NCI-H2227 treated with DMSO at 0.1 percent for 48 hours (cell line): ENCODE results near the gene ZNF773.
A peak's percentile ranks its signal among the peaks of the same experiment; 100 is the strongest.
"Not testable (repeated sequence)": the region's sequence is repeated elsewhere in the genome, so short reads cannot be mapped to it uniquely, and the experiment has no call there.

Experiments
- DNase-seq: peaks from one replicate; lab custom pipeline; 2025; lab: John Stamatoyannopoulos, UW

The ZNF773 gene

GRCh38 chr19:57499680-57500395 is at the start of gene ZNF773:
Gene ZNF773, plus strand, starts transcription at chr19:57499938. Its CDS starts 143 bp downstream, at chr19:57500081.
- peak; percentile 96 for DNase-seq

GRCh38 chr19:57452307-57452706 is 47.4 kb upstream of the ZNF773 start:
- DNase-seq: no peak

GRCh38 chr19:57465680-57466381 is 33.9 kb upstream of the ZNF773 start:
- no peak for DNase-seq

- no peak for DNase-seq
These were observed 33.2 kb upstream of the ZNF773 start for GRCh38 chr19:57466489-57466888.

- DNase-seq: no peak
These were observed 26.1 kb upstream of the ZNF773 start for GRCh38 chr19:57473646-57474045.

- peak; percentile 96 for DNase-seq
These were observed 22.3 kb upstream of the ZNF773 start, which contains the start of gene ZNF772 for GRCh38 chr19:57477191-57478008. Gene ZNF772, minus strand, starts transcription at chr19:57477566. Its CDS starts 257 bp downstream, at chr19:57477309.

GRCh38 chr19:57487477-57488298 is 12.1 kb upstream of the ZNF773 start, which contains the start of gene ZNF419:
Gene ZNF419, plus strand, starts transcription at chr19:57487750. Its CDS starts 201 bp downstream, at chr19:57487951.
- peak; percentile 94 for DNase-seq

- not testable (repeated sequence) for DNase-seq
These were observed 11.5 kb upstream of the ZNF773 start for GRCh38 chr19:57488299-57488644.

- not testable (repeated sequence) for DNase-seq
These were observed 432 bp upstream of the ZNF773 start for GRCh38 chr19:57499332-57499679.

GRCh38 chr19:57500400-57500799 is 662 bp downstream of the ZNF773 start:
- not testable (repeated sequence) for DNase-seq

GRCh38 chr19:57506163-57506562 is 6.4 kb downstream of the ZNF773 start:
- no peak for DNase-seq

GRCh38 chr19:57511484-57511883 is 11.7 kb downstream of the ZNF773 start:
- no peak for DNase-seq

GRCh38 chr19:57512845-57513244 is 13.1 kb downstream of the ZNF773 start:
- DNase-seq: peak; percentile 9

- DNase-seq: no peak
These were observed 15.5 kb downstream of the ZNF773 start for GRCh38 chr19:57515255-57515654.

- DNase-seq: not testable (repeated sequence)
These were observed 18.3 kb downstream of the ZNF773 start for GRCh38 chr19:57518021-57518420.

GRCh38 chr19:57527136-57527881 is 27.6 kb downstream of the ZNF773 start, which contains the start of gene ZNF549:
Gene ZNF549, plus strand, starts transcription at chr19:57527356. Its CDS starts 218 bp downstream, at chr19:57527574.
- DNase-seq: peak; percentile 99

GRCh38 chr19:57537953-57538547 is 38.3 kb downstream of the ZNF773 start:
- DNase-seq: no peak

- no peak for DNase-seq
These were observed 46.8 kb downstream of the ZNF773 start for GRCh38 chr19:57546513-57546912.

GRCh38 chr19:57552432-57552831 is 52.7 kb downstream of the ZNF773 start:
- no peak for DNase-seq

- DNase-seq: no peak
These were observed 57.9 kb downstream of the ZNF773 start for GRCh38 chr19:57557659-57558058.
